ENCODE data around the gene CCDC179. TPM values are rescaled to one million over a fixed set of nuclear protein-coding genes. Genes with fewer than 3 reads are reported as not detected.

Gene CCDC179
- total RNA-seq, 4 donors from 2014 or later: not detected

DNA sequence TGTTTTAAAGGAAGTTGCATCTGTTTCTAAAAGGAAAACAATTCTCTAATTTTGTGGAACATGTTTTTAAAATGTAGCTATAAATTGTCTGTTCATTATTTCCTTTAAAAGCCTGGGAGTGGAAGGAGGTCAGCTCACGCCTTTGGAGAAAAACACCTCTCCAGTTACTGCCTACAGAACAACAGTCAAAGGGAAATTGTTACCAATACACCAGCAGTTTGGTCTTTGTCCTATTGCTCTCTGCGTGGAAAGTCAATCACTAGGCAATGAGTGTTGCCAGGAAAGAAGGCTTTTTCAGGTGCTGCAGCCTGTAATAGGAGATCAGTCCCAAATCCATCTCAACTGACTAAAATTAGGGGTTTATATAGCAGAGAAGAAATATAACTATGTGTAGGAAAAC lies 52.9 kb downstream of the CCDC179 start:
- Histone ChIP-seq H3K27me3 (no peaks in the 10 kb centered on the region), H3K4me1 (peaks cover 9 to 10% of the 10 kb centered on the region in 2 donors), H3K36me3 (no peaks in the 10 kb centered on the region), H3K4me3 (no peak overlapping the region), H3K27ac (no peak overlapping the region), H3K9me3 (no peaks in the 10 kb centered on the region)
- DNase-seq (no peak), ATAC-seq (no peak)
- in situ Hi-C loops (cut with MboI; ENCODE audit: low sequenced_read_pairs in 4 of 4) (no loop called here), intact Hi-C loops (cut with DNase I; ENCODE audit: low total_unique reads) (no loop called here)
- no peak for TF ChIP-seq POLR2A (IDR thresholded peaks at IDR 0.05)
- TF ChIP-seq, protein P1, sequence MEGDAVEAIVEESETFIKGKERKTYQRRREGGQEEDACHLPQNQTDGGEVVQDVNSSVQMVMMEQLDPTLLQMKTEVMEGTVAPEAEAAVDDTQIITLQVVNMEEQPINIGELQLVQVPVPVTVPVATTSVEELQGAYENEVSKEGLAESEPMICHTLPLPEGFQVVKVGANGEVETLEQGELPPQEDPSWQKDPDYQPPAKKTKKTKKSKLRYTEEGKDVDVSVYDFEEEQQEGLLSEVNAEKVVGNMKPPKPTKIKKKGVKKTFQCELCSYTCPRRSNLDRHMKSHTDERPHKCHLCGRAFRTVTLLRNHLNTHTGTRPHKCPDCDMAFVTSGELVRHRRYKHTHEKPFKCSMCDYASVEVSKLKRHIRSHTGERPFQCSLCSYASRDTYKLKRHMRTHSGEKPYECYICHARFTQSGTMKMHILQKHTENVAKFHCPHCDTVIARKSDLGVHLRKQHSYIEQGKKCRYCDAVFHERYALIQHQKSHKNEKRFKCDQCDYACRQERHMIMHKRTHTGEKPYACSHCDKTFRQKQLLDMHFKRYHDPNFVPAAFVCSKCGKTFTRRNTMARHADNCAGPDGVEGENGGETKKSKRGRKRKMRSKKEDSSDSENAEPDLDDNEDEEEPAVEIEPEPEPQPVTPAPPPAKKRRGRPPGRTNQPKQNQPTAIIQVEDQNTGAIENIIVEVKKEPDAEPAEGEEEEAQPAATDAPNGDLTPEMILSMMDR (IDR thresholded peaks at IDR 0.05 in 4 of 5, conservative IDR thresholded peaks at IDR 0.05 in 1 of 5): no peak

DNA sequence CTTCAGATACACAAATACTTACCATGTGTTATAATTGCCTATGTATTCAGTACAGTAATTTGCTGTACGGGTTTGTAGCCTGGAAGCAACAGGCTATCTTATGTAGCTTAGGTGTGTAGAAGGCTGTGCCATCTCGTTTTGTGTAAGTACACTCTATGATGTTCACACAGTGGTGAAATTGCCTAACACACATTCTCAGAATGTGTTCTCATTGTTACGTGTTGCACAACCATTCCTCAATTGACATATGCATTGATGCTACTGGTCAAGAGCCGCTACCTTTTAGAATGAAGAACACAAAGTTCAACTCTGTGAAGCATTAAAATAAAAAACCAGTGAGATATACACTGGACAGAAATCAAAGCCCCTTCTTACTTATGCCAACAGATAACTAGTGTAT lies 57.4 kb downstream of the CCDC179 start:
- Histone ChIP-seq H3K27ac (no peak overlapping the region), H3K36me3 (no peaks in the 10 kb centered on the region), H3K4me3 (no peak overlapping the region), H3K9me3 (no peaks in the 10 kb centered on the region), H3K27me3 (no peaks in the 10 kb centered on the region), H3K4me1 (peaks cover 7 to 15% of the 10 kb centered on the region in 2 donors)
- ATAC-seq (no peak), DNase-seq (no peak)
- intact Hi-C loops (cut with DNase I; ENCODE audit: low total_unique reads) (no loop called here), in situ Hi-C loops (cut with MboI; ENCODE audit: low sequenced_read_pairs in 4 of 4) (no loop called here)
- no peak for TF ChIP-seq POLR2A (IDR thresholded peaks at IDR 0.05)
- TF ChIP-seq, protein P1 (IDR thresholded peaks at IDR 0.05 in 4 of 5, conservative IDR thresholded peaks at IDR 0.05 in 1 of 5): no peak

DNA sequence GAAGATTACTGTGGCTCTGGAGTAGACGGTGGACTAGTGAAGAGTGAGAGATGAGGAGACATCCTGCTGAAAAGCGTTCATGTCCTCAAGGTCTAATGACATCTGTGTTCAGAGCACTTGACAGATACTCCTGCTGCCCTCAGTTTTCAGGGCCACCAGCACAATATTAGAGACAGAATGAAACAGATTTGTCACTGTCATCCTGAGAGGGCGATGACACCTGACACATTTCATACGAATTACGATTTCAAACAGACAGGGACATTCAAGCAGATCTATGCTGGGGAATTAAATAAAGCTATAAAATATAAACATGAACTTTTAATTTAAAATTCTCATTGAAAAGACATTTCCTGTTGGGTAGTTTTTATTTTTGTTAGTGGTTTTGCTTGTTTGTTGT lies 59.8 kb downstream of the CCDC179 start:
- ATAC-seq: no peak
- H3K36me3 ChIP-seq: no peaks in the 10 kb centered on the region
- intact Hi-C loops (cut with DNase I; ENCODE audit: low total_unique reads): no loop called here
- TF ChIP-seq POLR2A (IDR thresholded peaks at IDR 0.05): no peak
- TF ChIP-seq, protein P1 (IDR thresholded peaks at IDR 0.05 in 4 of 5, conservative IDR thresholded peaks at IDR 0.05 in 1 of 5): no peak
- in situ Hi-C loops (cut with MboI; ENCODE audit: low sequenced_read_pairs in 4 of 4): no loop called here
- no peak overlapping the region for H3K4me3 ChIP-seq
- no peaks in the 10 kb centered on the region for H3K27me3 ChIP-seq
- H3K9me3 ChIP-seq: no peaks in the 10 kb centered on the region
- H3K4me1 ChIP-seq: peaks cover 7 to 12% of the 10 kb centered on the region in 2 donors
- no peak overlapping the region for H3K27ac ChIP-seq
- no peak for DNase-seq

DNA sequence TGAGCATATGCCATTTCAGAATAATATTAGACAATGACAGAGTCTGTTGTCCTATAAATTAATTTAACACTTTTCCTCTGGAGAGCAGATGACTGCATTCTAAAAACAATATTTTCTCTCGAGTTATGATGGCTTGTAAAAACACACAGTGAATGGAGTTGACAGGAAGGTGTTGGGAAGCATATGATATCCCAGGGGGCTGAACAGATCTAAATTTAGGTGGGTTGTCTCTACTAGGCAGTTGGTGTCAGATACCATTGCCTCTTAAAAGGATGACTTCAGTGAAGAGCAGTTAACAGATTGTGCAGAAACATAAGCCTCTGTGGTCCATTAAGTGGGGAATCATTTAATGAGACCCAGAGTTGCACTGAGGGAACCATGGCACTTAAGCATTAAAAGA lies 61.4 kb downstream of the CCDC179 start:
- TF ChIP-seq POLR2A (IDR thresholded peaks at IDR 0.05): no peak
- TF ChIP-seq, protein P1 (IDR thresholded peaks at IDR 0.05 in 4 of 5, conservative IDR thresholded peaks at IDR 0.05 in 1 of 5): no peak
- intact Hi-C loops (cut with DNase I; ENCODE audit: low total_unique reads): no loop called here
- ATAC-seq: no peak
- Histone ChIP-seq H3K4me3 (no peak overlapping the region), H3K27me3 (no peaks in the 10 kb centered on the region), H3K4me1 (peaks cover 7 to 12% of the 10 kb centered on the region in 2 donors), H3K27ac (no peak overlapping the region), H3K9me3 (no peaks in the 10 kb centered on the region), H3K36me3 (no peaks in the 10 kb centered on the region)
- no peak for DNase-seq
- in situ Hi-C loops (cut with MboI; ENCODE audit: low sequenced_read_pairs in 4 of 4): loop anchor here in 1 of 4 donors (25.0 kb wide), 1 partner anchor 462 kb away; the partner anchor contains the start of gene SLC17A6

DNA sequence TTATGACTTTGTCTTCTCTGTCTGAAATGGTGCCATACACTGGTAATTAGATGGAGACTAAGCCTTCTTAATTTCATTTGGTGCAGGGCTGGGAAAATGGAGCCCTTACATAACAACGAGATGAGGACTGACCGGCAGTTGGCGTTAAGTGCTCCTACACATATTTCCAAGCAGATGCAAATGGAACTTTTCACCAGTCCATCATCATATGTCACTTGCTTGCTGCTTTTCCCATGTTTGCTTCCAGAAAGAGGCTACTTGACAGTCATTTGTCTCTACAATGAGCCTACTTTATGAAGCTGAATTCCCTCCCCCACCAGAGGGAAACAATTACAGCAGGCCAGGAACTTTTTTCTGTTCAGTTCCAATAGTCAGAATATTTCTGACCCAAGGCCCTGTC lies 63.2 kb downstream of the CCDC179 start:
- Histone ChIP-seq H3K27me3 (no peaks in the 10 kb centered on the region), H3K9me3 (no peaks in the 10 kb centered on the region), H3K4me3 (no peak overlapping the region), H3K27ac (no peak overlapping the region), H3K4me1 (peaks cover 7 to 12% of the 10 kb centered on the region in 2 donors), H3K36me3 (no peaks in the 10 kb centered on the region)
- TF ChIP-seq POLR2A (IDR thresholded peaks at IDR 0.05): no peak
- TF ChIP-seq, protein P1 (IDR thresholded peaks at IDR 0.05 in 4 of 5, conservative IDR thresholded peaks at IDR 0.05 in 1 of 5): no peak
- no peak for ATAC-seq
- no peak for DNase-seq
- intact Hi-C loops (cut with DNase I; ENCODE audit: low total_unique reads): no loop called here
- in situ Hi-C loops (cut with MboI; ENCODE audit: low sequenced_read_pairs in 4 of 4): loop anchor here in 1 of 4 donors (25.0 kb wide), 1 partner anchor 460 kb away; the partner anchor contains the start of gene SLC17A6

Data from gastrocnemius medialis (tissue), 4 donors.